ENCODE measurements around the gene SESTD1.
A peak's percentile ranks its signal among the peaks of the same experiment; 100 is the strongest.
"Not testable (repeated sequence)": the region's sequence is repeated elsewhere in the genome, so short reads cannot be mapped to it uniquely, and the experiment has no call there.

SESTD1 gene

GRCh38 chr2:179265082-179265510, 464 bp upstream of the SESTD1 start:
- no peak for DNase-seq (ENCODE audit: low spot score)

DNA sequence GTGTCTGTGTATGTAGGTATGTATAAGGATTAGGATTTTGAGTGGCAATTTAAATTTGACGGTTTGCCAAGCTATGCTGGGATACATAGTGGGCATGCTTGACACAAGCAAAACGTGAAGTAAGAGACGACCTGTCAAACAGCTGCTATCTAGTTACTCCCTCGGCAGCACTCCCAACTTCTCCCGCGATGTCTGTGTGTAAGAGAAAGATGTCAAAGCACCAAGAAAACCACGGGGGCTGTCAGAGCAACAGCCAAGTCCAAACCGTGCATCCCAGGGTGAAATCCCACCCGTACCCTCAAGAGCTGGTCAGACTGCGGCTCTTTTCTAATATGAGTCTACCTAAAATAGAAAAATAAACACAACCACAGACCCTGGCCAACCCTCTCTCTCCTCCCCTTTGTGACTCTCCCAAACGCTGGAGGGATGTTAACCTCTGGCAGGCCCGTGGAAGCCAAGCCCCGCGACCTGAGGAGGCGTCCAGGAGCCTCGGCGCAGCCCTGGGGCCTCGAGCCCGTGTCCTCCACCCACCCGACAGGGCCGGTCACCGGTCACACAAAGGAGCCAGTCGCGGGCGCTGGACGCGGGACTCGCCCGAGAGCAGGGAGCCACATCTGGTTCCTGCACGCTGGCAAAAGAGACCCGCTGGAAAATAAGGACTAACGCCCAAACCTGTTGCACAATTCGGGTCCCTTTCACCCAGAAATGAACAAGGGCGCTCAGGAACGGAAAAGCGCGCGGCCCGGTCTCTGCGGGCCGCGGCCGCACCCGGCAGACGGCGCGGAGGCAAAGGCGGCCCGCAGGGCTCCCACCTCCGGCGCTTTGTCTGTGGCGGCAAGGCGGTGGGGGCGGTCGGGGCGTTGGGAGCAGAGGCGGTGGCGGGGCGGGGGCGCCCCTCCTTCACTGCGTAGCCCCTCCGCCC, 925 bp downstream of the SESTD1 start:
- no peak for DNase-seq (ENCODE audit: low spot score)

GRCh38 chr2:179263015-179263414, 1.6 kb downstream of the SESTD1 start:
- peak; percentile 45 for DNase-seq (ENCODE audit: low spot score)

- DNase-seq (ENCODE audit: low spot score), result no peak
Observed at GRCh38 chr2:179262077-179262660, 2.5 kb downstream of the SESTD1 start.

GRCh38 chr2:179261151-179261825, 3.3 kb downstream of the SESTD1 start:
- DNase-seq (ENCODE audit: low spot score), result no peak

DNA sequence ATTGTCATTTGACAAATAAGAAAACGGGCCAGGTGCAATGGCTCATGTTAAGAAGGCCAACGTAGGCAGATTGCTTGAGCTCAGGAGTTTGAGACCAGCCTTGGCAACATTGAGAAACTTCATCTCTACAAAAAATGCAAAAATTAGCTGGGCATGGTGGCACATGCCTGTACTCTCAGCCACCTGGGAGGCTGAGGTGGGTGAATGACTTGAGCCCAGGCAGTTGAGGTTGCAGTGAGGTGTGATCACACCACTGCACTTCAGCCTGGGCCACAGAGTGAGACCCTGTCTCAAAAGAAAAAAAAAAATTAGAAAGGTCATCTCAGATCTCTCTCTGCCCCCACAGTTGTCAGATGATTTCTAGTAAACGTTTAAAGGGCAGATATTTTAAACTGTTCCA, 4.4 kb downstream of the SESTD1 start:
- no peak for DNase-seq (ENCODE audit: low spot score)

DNA sequence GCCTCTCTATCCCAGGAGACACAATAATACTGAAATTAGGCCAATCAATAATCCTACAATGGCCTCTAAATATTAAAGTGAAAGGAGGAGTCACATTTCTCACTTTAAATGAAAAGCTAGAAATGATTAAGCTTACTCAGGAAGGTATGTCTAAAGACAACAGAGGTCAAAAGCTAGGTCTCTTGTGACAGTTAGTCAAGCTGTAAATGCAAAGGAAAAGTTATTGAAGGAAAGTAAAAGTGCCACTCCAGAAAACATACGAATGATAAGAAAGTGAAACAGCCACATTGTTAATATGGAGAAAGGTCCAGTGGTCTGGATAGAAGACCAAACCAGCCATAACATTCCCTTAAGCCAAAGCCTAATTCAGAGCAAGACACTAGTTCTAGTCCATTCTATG, 9.5 kb downstream of the SESTD1 start:
- DNase-seq (ENCODE audit: low spot score), result no peak

GRCh38 chr2:179253226-179253625, 11.4 kb downstream of the SESTD1 start:
- no peak for DNase-seq (ENCODE audit: low spot score)

DNA sequence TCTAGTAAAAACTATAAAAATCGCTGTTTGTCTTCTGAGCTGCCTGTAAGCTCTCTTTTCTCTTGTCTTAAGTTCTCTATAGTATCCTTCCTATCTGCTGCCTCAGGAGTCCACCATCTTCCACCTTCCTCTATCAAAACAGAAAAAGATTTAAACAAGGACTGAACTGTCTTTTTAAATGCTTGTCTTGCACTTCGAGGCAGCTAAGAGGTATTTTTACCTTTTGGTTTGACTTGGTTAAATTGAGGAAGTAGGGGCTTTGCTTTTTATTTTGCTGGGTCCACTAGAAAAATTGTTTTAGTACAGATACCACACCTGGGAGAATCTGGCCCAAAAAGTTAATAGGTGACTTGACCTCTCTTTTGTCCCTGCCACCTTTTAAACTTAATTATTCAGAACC, 12.2 kb downstream of the SESTD1 start:
- no peak for DNase-seq (ENCODE audit: low spot score)

DNA sequence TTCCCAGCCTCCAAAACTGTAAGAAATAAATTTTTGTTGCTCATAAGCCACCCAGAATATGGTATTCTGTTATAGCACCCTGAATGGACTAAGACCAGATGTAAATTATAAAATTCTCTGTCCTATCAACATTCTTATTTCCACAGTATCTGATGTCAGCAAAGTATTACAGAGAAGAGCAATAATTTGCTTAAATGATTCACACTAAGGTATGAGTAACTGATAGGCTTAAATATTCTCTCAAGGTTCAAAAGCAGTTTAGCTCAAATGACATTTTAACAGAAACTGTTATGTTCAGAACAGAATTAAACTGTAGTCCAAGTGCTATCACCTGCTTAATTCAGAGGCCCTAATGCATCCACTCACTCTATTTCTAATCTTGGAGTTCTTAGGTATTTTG, 12.8 kb downstream of the SESTD1 start:
- no peak for DNase-seq (ENCODE audit: low spot score)

- DNase-seq (ENCODE audit: low spot score), result no peak
Observed at GRCh38 chr2:179250848-179251504, 13.7 kb downstream of the SESTD1 start.

DNA sequence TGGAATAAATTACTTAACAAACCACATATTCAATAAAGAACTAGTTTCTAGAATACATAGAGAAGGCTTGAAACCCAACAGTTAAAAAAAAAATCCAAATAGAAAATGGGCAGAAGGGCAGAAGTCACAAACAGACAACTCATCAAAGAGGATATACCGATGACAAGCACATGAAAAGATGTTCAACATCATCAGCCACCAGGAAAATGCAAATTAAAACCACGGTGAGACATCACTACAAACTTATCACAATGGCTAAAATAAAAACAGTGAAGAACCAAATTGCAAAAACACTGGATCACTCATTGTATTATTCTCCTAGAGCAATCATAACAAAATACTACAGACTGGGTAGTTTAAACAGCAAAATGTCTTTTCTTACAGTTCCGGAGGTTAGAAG, 14.5 kb downstream of the SESTD1 start:
- DNase-seq (ENCODE audit: low spot score), result no peak

GRCh38 chr2:179248024-179248348, 16.6 kb downstream of the SESTD1 start:
- no peak for DNase-seq (ENCODE audit: low spot score)

DNA sequence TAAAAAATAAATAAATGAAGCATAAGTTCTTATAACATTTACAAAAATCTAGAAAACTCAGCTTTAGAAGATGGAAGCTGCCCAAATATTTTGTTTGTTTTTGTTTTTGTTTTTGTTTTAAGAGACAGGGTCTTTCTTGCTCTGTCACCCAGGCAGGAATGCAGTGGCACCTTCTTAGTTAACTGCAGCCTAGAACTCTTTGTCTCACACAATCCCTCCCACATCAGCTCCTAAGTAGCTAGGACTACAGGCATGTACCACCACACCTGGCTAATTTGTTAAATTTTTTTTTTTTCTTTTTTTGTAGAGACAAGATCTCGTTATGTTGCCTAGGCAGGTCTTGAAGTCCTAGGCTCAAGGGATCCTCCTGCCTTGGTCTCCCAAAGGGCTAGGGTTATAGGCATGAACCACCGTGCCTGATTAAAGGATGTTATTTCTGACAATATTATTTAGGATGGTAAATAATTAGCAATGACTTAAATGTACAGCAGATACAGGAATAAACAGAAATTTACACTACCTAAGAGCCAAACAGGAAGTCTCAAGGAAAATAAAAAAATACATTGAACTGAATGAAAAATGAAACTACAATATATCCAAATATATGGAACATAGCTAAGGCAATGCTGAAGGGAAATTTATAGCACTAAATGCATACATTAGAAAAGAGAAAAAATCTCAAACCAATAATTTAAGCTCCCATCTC, 17.2 kb downstream of the SESTD1 start:
- no peak for DNase-seq (ENCODE audit: low spot score)

- not testable (repeated sequence) for DNase-seq (ENCODE audit: low spot score)
Observed at GRCh38 chr2:179245843-179246242, 18.8 kb downstream of the SESTD1 start.

GRCh38 chr2:179243046-179243445, 21.6 kb downstream of the SESTD1 start:
- no peak for DNase-seq (ENCODE audit: low spot score)

DNA sequence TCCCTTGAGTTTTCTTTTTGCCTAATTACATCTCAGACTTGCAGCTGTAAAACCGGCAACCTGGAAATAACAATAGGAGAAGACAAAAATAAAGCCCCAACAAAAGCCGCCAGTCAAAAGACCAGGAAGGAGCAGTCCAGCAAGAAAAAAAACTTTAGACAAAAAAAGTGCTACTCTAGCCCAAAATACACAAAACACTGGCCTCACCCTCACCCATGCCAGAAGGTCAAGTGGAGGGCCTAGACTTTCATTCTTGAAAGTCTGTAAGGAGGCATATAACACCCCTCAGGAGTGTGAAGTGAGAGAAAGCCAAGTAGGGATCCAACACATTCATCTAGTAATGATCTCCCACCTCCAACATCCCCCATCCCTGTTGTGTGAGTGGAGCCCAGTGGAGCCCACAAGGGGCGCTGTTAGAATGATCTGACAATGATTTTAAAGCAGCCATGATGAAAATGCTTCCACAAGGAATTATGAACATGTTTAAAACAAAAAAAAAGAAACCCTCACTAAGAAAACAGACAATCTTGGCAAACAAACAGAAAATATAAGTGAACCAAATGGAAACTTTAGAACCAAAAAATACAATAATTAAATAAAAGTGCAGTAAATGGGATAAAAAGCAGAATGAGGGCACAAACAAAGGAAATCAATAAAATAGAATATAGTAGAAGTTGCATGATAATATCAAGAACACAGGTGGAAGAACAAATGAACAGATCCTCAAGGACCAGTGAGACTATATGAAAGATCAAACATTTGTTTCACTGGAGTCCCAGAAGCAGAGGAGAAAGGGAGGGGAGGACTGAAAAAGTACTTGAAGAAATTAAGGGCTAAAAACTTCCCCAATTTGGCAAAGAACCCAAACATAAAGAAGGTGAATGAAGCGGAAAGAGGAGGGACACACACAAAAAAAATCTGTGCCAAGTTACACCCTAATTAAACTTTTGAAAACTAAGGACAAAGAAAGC, 23.9 kb downstream of the SESTD1 start:
- no peak for DNase-seq (ENCODE audit: low spot score)

DNA sequence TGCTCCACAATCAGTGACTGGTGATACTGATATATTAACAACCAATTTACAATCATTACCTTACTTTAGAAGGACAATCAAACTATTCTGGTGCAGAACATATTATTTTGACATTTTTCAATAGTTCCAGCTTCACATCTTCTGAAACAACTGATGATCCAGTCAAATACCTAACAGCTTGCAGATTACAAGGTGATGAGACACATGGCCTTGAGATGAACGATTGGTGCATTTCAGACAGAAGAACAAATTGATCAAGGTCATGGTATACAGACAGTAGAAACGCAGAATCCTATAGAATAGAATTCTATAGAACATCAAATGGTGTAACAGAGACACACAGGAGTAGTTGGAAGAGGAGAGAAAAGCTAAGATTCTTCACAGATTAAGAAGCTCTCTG, 24.8 kb downstream of the SESTD1 start:
- no peak for DNase-seq (ENCODE audit: low spot score)

DNA sequence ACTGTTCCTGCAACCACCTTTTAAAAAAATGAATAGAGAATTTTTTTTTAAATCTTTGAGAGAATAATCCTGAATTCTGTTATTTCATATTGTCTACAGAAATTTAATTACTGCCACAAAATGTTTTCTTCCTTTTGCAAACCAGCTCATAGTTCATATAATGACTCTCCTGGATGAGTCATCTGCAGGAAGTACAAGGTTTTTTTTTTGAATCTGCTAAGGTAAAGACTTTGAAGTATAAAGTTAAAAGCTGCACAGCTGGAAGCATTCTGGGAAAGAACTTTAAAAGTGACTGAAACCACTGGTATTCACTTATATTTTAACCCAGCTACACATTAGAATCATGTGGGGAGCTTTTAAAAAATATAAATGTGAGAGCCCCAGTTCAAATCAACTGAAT, 25.4 kb downstream of the SESTD1 start:
- peak; percentile 80 for DNase-seq (ENCODE audit: low spot score)

- no peak for DNase-seq (ENCODE audit: low spot score)
Observed at GRCh38 chr2:179238027-179238426, 26.6 kb downstream of the SESTD1 start.
